Spleen (tissue), 11 donors: ENCODE results near the gene PRKCB. TPM values are rescaled to one million over a fixed set of nuclear protein-coding genes. Genes with fewer than 3 reads are reported as not detected.

ENCODE experiments used
- DNase-seq: peaks from one replicate; pipeline ENCODE4 v3.0.0-alpha.2; 2020
- H3K27ac ChIP-seq, 8 donors: fragments of 200-600 bp; sonication (generic) in 7 of 8; 1 replicate in 4 of 8; 2 replicates in 4 of 8; pipeline versions ENCODE4 v1.5.0 to v1.8.0; 2016 to 2021; ENCODE audit warnings: inconsistent platforms in 4 of 8, mild to moderate bottlenecking in 4 of 8, moderate library complexity in 1 of 8
- H3K27me3 ChIP-seq, 7 donors: fragments of 200-600 bp; sonication (generic) in 6 of 7; replicated peaks in 1 of 7; 1 replicate in 4 of 7; 2 replicates in 3 of 7; pipeline versions ENCODE4 v1.5.0 to v1.8.0; 2016 to 2021; ENCODE audit warnings: inconsistent platforms in 3 of 7, mild to moderate bottlenecking in 1 of 7
- H3K36me3 ChIP-seq, 6 donors: fragments of 200-600 bp; sonication (generic) in 5 of 6; 1 replicate in 4 of 6; 2 replicates in 2 of 6; pipeline versions ENCODE4 v1.5.0 to v1.8.0; 2016 to 2021; ENCODE audit warnings: inconsistent platforms in 2 of 6
- H3K4me1 ChIP-seq, 6 donors: fragments of 200-600 bp; sonication (generic) in 5 of 6; 1 replicate in 3 of 6; 2 replicates in 3 of 6; pipeline versions ENCODE4 v1.5.0 to v1.8.0; 2016 to 2021; ENCODE audit warnings: inconsistent platforms in 3 of 6
- H3K4me3 ChIP-seq, 8 donors: fragments of 200-600 bp; sonication (generic) in 7 of 8; 1 replicate in 4 of 8; 2 replicates in 4 of 8; pipeline versions ENCODE4 v1.5.0 to v1.8.0; 2016 to 2021; ENCODE audit warnings: inconsistent platforms in 4 of 8, mild to moderate bottlenecking in 4 of 8, moderate library complexity in 2 of 8
- H3K9me3 ChIP-seq, 8 donors: fragments of 200-600 bp; sonication (generic) in 7 of 8; 1 replicate in 4 of 8; 2 replicates in 4 of 8; pipeline versions ENCODE4 v1.5.0 to v1.8.0; 2016 to 2021; ENCODE audit warnings: inconsistent platforms in 4 of 8
- CTCF ChIP-seq, 11 experiments: fragments of 200-600 bp in 7 of 11; fragments of 450-650 bp in 4 of 11; sonication (generic) in 4 of 11; IDR thresholded peaks in 8 of 11; conservative IDR thresholded peaks in 3 of 11; 1 replicate in 7 of 11; 2 replicates in 4 of 11; pipeline versions ENCODE4 v1.4.0 to v1.8.0; 2016 to 2021; ENCODE audit warnings: antibody characterized with exemption in 11 of 11, inconsistent platforms in 4 of 11, mild to moderate bottlenecking in 1 of 11
- POLR2A ChIP-seq, 3 donors: fragments of 450-650 bp; IDR thresholded peaks; one replicate each; pipeline ENCODE4 v1.5.1; 2017; ENCODE audit warnings: antibody characterized with exemption in 3 of 3, mild to moderate bottlenecking in 1 of 3
- POLR2AphosphoS5 ChIP-seq, 3 donors: sonication (generic); formaldehyde crosslinking; IDR thresholded peaks; one replicate each; pipeline ENCODE4 v1.5.1; 2017; ENCODE audit warnings: antibody characterized with exemption in 3 of 3
- WGBS, 5 donors: extraction: QIAGEN DNeasy Blood & Tissue Kit in 3 of 5; methylation state at CpG; one replicate each; pipeline versions ENCODE4 v1.1.5 to v1.1.7; 2013 to 2018; 5-methylcytosine and 5-hydroxymethylcytosine counted together
- intact Hi-C: fragments of 100-400 bp; cut with DNase I; formaldehyde crosslinking; loops from one replicate; pipeline ENCODE4 v1.15.0; 2023; ENCODE audit warnings: low total_unique reads
- polyA plus RNA-seq, 3 donors: library from polyadenylated mRNA; stranded (reverse); fragments of 200-250 nt; gene quantifications; one replicate each; pipeline ENCODE4 v1.2.1, GENCODE V29; 2013
- total RNA-seq, 7 donors: library from RNA; depleted of rRNA in 3 of 7; stranded (reverse); fragments of >200 nt in 3 of 7; fragmentation: NEBNext Ultra II Directional in 4 of 7; extraction: Animal tissue kit (Norgen Biotek cat#: 25700) in 4 of 7; gene quantifications; one replicate each; pipeline versions ENCODE4 v1.1.0 to v1.2.1, GENCODE V29; 2016 to 2021
- donor health status: healthy with polysubstance abuse.
- donor health status: DM: no; HTN: no; CAD: no; lungs with moderate emphysema.
- donor health status: DM: no; HTN: no; CAD: no.
- donor health status: Bipolar disorder and iron deficiency.
- donor health status: healthy.
- donor health status: DM: no; HTN: no; CAD: no.
- donor health status: DM: yes; HTN: yes; CAD: no.

PRKCB gene
- total and polyA plus RNA-seq, 10 donors: 33.8 to 284 (median 182) TPM

GRCh38 chr16:24035127-24035842 is 199.5 kb downstream of the PRKCB start:
- Histone ChIP-seq H3K9me3 (no peaks in the 10 kb centered on the region), H3K4me3 (peak overlapping the region in 2 of 8 donors; percentile 1 to 12), H3K4me1 (peaks cover 0 to 51% (median 28%) of the 10 kb centered on the region in 6 donors), H3K27me3 (no peaks in the 10 kb centered on the region), H3K36me3 (peaks cover 0 to 95% (median 36%) of the 10 kb centered on the region in 6 donors), H3K27ac (peak overlapping the region in 4 of 8 donors; percentile 41 to 73 (median 52))
- no peak for TF ChIP-seq POLR2A (IDR thresholded peaks at IDR 0.05)
- TF ChIP-seq POLR2AphosphoS5 (IDR thresholded peaks at IDR 0.05): peak; percentile 39 to 79 (median 57)
- no peak for TF ChIP-seq CTCF (IDR thresholded peaks at IDR 0.05 in 8 of 11, conservative IDR thresholded peaks at IDR 0.05 in 3 of 11)
- intact Hi-C loops: no loop called here
- DNase-seq: peak; percentile 84
- WGBS, 5 donors: 19 to 36% (median 22%) methylated on average over 7 to 17 of the region's 17 CpGs

GRCh38 chr16:24036038-24036543 is 200.3 kb downstream of the PRKCB start:
- Histone ChIP-seq H3K4me3 (no peak overlapping the region), H3K36me3 (peaks cover 0 to 100% (median 38%) of the 10 kb centered on the region in 6 donors), H3K4me1 (peaks cover 0 to 51% (median 28%) of the 10 kb centered on the region in 6 donors), H3K27ac (peak overlapping the region in 2 of 8 donors; percentile 30 to 50), H3K9me3 (no peaks in the 10 kb centered on the region), H3K27me3 (no peaks in the 10 kb centered on the region)
- DNase-seq: no peak
- intact Hi-C loops: no loop called here
- 62 to 89% (median 81%) methylated on average over 1 of the region's 1 CpG for WGBS, 5 donors
- no peak for TF ChIP-seq POLR2A (IDR thresholded peaks at IDR 0.05)
- TF ChIP-seq CTCF (IDR thresholded peaks at IDR 0.05 in 8 of 11, conservative IDR thresholded peaks at IDR 0.05 in 3 of 11): no peak
- no peak for TF ChIP-seq POLR2AphosphoS5 (IDR thresholded peaks at IDR 0.05)

- 31 to 39% (median 36%) methylated on average over 8 of the region's 8 CpGs for WGBS, 5 donors
- peak overlapping the region in 1 of 8 donors; percentile 30 for H3K27ac ChIP-seq
- H3K4me1 ChIP-seq: peaks cover 0 to 53% (median 28%) of the 10 kb centered on the region in 6 donors
- no peaks in the 10 kb centered on the region for H3K27me3 ChIP-seq
- no peak for DNase-seq
- TF ChIP-seq POLR2AphosphoS5 (IDR thresholded peaks at IDR 0.05): no peak
- TF ChIP-seq CTCF (IDR thresholded peaks at IDR 0.05 in 8 of 11, conservative IDR thresholded peaks at IDR 0.05 in 3 of 11): peak; percentile 41 to 79 (median 69)
- intact Hi-C loops: no loop called here
- no peak overlapping the region for H3K4me3 ChIP-seq
- peaks cover 0 to 96% (median 36%) of the 10 kb centered on the region in 6 donors for H3K36me3 ChIP-seq
- H3K9me3 ChIP-seq: no peaks in the 10 kb centered on the region
These were observed 200.8 kb downstream of the PRKCB start for GRCh38 chr16:24036614-24037013.

- H3K4me3 ChIP-seq: no peak overlapping the region
- no peak for TF ChIP-seq POLR2A (IDR thresholded peaks at IDR 0.05)
- no peak for TF ChIP-seq POLR2AphosphoS5 (IDR thresholded peaks at IDR 0.05)
- TF ChIP-seq CTCF (IDR thresholded peaks at IDR 0.05 in 8 of 11, conservative IDR thresholded peaks at IDR 0.05 in 3 of 11): no peak
- H3K27me3 ChIP-seq: no peaks in the 10 kb centered on the region
- peaks cover 0 to 56% (median 28%) of the 10 kb centered on the region in 6 donors for H3K4me1 ChIP-seq
- H3K36me3 ChIP-seq: peaks cover 0 to 91% (median 29%) of the 10 kb centered on the region in 6 donors
- WGBS, 5 donors: 72 to 90% (median 89%) methylated on average over 3 of the region's 3 CpGs
- DNase-seq: no peak
- no peaks in the 10 kb centered on the region for H3K9me3 ChIP-seq
- intact Hi-C loops: no loop called here
- no peak overlapping the region for H3K27ac ChIP-seq
These were observed 201.6 kb downstream of the PRKCB start for GRCh38 chr16:24037335-24037734.
